SKM-1 (cell line): ENCODE measurements around the gene WFDC2.
"Not testable (repeated sequence)": the region's sequence is repeated elsewhere in the genome, so short reads cannot be mapped to it uniquely, and the experiment has no call there.

Experiments
- DNase-seq: peaks from one replicate; lab custom pipeline; 2025; ENCODE audit not compliant: unreplicated experiment; lab: John Stamatoyannopoulos, UW

Gene WFDC2

DNA sequence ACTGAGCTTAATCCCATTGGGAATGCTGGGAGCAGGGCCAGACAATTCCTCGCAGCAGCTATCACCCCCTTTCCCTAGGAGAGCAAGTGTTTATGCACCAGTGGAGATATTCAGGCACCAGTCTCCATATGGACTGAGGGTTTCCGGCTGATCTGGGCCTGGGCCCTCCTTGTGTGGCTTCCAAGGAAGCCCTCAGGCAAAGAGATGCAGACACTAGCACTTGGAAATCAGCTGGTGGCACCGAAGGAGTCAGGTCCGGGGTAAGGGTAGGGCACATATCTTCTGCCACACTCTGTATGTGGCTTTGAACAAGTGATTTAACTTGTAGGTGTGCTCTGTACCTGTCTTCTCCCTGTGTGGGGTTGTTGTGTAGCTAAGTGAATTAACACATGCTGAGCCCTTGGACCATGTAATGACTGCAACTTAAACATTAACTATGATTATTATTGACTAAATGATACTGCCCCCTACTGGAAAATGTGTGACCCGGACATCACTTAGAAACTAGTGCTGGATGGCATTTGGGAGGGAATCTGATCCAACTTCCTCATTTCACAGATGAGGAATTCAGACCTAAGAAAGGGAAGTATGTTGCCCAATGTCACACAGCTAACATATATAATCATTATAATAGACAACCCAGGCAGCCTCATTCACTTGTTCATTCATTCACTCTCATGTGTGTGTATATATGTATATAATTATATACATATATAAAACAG, 19.3 kb upstream of the WFDC2 start:
- DNase-seq = peak; percentile 82

DNA sequence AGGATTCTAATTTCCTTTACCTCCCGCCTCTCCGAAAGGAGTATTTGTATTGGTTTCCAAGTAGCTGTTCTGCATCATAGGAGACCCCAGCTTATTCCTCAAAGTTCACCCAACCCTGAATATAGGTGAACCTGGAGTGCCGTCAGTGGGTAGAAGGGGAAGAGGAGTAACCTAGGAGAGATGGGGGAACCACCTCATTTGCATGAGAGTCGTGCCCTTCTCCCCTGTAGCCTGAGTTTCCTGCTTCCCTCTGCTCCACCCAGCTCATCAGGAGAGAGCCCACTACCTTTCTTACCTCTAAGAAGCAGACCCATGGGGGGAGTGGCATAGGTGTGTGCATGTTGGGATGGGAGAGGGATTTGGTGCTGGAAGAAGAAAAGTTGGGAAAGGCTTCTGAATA, 17.3 kb upstream of the WFDC2 start:
- DNase-seq = no peak

DNA sequence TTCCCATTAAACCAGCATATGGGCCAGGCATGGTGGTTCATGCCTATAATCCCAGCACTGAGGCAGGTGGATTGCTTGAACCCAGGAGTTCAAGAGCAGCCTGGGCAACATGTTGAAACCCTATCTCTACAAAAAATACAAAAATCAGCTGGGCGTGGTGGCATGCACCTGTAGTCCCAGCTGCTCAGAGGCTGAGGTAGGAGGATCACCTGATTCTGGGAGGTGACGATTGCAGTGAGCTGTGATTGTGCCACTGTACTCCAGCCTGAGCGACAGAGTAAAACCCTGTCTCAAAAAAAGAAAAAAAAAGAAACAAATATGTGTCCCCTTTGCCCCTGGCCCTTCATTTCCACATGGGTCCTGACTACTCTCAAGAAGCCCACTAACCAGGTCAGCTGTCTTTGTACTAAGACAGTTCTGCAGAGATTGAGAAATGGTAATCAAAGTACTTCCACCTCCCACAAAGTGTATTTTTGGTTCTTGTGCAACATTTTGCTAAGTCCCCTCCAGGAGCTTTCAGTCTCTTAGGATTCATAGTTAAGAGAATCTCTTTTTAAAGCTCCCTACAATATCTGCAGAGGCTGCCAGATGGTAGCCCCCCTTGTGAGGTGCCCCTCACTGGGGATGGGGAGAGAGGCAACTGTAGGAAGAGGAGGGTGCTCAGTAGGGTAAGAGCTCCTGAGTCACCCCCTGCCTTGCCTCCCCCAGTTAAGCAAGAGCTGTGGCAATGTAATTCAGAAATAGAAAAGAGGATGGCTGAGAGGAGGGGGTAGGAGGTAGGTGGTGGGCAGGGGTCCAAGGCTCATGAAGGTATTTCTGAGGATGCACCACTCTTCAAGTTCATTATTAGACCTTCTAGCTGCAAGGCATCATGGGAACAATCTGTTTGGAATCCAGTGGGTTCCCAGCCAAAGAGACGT, 16.5 kb upstream of the WFDC2 start:
- DNase-seq = no peak

DNA sequence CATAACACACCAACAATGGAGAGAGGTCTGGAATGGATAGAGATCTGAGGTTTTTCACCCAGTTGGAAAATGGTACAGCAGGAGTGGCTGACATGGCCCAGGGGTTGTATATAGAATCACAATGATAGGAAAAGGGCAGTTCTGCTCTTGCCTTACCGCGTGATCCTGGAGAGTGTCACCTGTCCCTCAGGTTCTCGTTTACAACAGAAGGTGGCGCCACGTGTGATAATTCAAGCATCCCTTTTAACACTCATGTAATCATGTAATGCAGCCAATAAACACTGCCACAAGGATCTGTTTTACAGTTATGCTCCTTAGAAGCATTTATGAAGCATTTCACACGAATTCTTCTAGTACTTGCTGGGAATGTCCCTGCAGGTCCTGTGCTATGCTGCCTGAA, 12.9 kb upstream of the WFDC2 start:
- no peak for DNase-seq

DNA sequence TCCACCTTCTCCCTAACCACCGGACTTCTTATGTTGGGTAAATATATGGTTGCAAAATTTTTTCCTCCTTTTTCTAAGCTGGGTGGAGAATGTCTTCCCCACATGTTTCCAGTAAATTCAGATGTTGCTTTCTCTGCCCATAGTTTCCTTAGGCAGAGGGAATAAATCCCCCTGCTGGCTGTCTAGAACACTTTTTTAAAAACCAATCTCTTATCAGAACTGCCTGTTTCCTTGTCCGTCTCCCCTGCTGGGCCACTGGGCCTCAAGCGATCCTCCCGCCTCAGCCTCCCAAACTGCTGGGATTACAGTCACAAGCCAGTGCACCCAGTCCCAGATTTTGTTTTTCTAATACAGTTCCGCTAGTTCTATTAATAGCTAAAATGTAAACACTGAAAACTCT, 9.9 kb upstream of the WFDC2 start:
- DNase-seq = no peak

DNA sequence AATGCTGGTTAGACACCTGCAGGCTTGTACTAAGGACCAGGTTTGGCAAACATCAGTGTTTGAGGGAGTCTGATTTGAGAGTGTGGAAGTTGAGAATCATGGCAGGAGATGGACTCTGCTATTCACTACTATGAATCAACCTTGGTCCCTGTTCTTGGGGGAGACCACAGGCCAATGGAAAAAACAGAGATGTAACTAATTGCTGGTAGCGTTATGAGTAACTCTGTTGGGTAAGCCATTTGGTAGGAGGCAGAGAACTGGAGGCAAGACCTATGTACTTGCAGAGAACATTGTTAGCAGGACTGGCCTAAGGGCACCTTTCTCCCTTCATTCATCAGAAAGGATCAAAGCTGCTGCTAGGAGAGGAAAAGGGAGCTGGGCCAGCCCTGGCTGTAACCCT, 8.3 kb upstream of the WFDC2 start:
- DNase-seq = no peak

DNA sequence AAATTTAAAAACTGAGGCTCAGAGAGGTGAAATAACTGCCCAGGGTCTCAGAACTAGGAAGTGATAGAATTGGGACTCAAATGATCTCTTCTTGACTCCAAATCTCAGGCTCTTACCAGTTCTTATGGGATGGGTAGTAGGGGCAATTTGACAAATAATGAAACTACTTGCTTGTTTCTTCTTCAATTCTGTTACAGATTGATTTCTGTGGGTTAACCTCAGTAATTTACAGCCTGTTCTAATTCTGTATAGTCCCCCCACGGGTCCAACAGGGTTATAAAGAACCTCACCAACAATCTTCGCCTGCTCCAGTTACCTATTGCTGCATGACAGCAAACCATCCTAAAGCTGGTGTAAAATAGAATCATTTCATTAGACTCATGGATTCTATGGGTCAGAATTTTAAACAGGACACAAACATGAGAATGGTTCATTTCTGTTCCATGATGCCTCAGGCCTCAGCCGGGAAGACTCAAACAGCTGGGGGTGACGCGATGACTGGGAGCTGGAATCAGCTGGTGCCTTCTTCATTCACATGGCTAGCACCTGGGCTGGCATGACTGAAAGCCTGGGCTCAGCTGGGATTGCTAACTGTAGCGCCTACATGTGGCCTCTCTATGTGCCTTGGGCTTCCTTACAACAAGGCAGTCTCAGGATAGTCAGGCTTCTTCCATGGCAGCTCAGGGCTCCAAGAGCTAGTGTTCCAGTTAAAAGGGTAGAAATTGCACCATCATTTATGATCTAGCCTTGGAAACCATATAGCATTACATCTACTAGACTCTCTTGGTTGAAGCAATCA, 6.6 kb upstream of the WFDC2 start:
- DNase-seq = no peak

DNA sequence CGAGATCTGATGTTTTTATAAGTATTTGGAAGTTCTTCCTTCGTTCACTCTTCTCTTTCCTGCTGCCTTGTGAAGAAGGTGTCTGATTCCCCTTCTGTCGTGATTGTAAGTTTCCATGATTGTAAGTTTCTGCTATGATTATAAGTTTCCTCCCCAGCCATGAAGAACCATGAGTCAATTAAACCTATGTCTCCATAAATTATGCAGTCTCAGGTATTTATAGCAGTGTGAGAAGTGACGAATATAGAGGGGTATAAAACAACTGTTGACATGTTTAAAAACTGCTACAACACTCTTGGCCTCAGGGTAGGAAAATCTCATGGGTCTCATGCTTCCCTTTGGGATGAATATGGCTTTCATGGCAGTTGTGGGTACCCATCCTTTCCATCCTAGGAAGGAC, 5.8 kb upstream of the WFDC2 start:
- no peak for DNase-seq

DNA sequence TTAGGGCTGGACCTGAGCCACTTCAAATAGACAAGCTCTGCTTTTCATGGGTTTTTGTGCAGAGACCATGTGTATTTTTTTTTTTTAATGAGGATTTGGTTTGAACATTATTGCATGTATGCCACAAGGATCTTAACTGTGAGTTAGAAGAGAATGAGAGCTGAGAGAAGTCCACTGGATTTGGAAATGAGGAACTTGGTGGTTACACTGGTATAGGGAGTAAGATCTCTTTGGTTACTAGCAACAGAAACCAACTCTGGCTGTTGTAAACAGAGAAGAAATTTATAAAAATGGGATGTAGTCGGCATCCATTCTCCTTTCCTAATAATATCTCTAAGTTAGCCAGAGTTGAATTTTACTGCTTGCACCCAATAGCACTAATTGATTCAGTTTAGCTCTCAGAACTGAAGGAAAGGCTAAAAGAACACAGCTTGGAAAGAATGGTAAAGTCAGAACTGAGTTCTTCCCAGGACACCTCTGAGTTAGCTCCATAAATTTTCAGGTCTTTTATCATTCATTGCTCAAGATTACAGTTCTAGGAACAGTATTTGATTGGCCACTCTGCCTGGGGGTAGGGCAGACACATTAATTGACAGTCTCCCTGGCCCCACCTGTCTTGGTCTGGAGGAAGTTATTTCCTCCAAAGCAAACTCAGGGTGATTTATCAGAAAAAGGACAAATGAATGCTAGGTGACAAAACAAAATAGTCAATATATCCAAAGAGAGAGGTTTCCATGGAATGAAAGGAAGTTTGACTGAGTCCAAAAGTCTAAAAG, 3.9 kb upstream of the WFDC2 start:
- no peak for DNase-seq

DNA sequence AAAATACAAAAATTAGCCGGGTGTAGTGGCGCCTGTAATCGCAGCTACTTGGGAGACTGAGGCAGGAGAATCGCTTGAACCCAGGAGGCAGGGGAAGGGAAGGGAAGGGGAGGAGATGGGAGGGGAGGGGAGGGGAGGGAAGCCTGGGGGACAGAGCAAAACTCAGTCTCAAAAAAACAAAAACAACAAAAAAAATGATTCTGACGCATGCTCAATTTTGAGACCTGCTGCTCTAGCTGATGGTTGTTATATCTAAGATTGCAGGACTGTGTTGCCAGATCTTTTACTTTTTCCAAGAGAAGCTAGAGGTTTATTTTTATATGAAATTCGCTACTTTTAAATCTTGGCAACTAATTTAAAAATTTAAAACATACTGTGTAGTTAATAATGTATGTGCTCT, 2.4 kb upstream of the WFDC2 start:
- no peak for DNase-seq

DNA sequence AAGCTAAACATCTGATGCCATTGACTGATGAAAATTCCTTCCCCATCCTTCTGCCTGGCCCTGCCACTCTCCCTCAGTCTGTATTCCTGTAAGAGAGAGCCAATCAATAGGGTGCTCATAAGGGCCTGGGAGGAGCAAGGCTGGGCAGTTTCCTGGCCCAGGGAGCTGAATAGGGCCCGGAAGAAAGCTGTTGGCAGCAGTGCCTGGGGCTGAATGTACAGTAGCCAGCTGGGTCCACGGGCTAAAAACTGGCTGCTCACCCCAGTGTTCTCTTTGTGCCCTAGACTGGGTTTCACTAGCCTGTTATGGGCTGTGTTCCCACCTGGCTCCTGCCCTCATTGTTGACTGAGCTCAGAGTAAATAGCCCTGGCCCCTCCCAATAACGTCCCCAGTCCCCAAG, 1.7 kb upstream of the WFDC2 start:
- DNase-seq = no peak

DNA sequence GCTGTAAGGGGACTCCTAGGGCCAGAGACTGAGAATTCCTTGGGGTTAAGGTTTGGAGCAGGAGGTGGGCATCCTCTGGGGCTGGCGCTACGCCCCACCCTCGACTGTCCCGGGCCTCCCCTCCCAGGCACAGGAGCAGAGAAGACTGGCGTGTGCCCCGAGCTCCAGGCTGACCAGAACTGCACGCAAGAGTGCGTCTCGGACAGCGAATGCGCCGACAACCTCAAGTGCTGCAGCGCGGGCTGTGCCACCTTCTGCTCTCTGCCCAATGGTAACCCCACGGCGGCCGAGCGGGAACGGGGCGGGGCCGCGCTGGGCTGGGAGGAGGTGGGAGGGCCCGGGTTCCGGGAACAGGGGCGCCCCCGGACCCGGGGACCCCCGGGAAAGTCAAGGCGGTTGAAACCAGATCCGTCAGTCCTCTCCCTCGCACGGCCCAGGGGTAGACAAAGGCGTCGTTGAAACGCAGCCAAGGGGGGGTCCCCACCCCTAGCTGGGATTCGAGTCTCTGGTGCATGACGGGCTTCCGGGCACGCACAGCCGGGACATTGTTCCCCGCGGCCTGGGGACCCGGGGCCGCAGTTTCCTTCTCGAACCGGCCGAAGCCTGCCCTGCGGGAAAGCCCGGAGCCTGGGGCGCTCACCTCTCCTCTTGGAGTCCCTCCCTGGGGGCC, 844 bp downstream of the WFDC2 start:
- no peak for DNase-seq

DNA sequence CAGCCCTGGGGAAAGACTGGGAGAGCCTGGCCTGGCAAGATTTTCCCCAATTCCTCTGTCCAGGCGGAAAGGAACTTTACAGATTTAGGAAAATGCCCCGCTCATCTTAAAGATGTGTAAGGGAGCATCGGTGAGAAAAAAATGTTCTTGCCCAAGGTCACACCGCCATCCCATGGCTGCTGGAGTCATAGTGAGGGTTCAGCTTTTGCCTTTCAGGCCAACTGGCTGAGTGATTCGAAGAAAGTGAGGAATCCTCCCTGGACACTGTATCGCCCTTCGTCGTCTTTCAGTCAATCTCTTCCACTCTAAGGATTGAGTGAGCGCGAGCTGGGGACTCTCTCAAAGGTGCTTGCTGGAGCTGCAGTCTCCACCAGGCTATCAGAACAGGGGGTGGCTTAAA, 1.4 kb downstream of the WFDC2 start:
- no peak for DNase-seq

DNA sequence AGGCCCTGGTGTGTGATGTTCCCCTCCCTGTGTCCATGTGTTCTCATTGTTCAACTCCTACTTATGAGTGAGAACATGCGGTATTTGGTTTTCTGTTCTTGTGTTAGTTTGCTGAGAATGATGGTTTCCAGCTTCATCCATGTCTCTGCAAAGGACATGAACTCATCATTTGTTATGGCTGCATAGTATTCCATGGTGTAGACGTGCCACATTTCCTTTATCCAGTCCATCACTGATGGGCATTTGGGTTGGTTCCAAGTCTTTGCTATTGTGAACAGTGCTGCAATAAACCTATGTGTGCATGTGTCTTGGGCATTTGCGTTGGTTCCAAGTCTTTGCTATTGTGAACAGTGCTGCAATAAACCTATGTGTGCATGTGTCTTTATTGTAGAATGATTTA, 2.7 kb downstream of the WFDC2 start:
- DNase-seq = not testable (repeated sequence)

DNA sequence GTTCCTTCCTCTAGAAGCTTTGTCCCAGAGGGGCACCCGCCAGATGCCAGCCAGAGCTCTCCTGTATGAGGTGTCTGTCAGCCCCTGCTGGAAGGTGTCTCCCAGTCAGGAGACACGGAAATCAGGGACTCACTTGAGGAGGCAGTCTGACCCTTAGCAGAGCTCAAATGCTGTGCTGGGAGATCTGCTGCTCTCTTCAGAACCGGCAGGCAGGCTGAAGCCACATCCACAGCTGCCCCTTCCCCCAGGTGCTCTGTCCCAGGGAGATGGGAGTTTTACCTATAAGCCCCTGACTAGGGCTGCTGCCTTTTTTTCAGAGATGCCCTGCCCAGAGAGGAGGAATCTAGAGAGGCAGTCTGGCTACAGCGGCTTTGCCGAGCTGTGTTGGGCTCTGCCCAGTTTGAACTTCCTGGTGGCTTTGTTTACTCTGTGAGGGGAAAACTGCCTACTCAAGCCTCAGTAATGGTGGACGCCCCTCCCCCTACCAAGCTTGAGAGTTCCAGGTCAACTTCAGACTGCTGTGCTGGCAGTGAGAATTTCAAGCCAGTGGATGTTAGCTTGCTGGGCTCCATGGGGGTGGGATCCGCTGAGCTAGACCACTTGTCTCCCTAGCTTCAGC, 8.1 kb downstream of the WFDC2 start:
- not testable (repeated sequence) for DNase-seq

DNA sequence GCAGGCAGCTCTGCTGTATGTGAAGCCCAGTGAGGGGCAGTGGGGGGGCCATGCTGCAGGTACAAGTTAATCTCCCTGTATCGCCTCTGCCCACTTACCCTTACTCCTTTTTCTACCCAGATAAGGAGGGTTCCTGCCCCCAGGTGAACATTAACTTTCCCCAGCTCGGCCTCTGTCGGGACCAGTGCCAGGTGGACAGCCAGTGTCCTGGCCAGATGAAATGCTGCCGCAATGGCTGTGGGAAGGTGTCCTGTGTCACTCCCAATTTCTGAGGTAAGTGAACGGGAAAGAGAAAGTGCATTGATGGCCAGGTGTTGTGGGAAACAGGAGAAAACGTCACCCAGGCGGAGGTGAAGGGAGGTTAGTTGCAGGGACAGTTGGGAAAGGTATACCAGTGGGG, 10.3 kb downstream of the WFDC2 start:
- no peak for DNase-seq

DNA sequence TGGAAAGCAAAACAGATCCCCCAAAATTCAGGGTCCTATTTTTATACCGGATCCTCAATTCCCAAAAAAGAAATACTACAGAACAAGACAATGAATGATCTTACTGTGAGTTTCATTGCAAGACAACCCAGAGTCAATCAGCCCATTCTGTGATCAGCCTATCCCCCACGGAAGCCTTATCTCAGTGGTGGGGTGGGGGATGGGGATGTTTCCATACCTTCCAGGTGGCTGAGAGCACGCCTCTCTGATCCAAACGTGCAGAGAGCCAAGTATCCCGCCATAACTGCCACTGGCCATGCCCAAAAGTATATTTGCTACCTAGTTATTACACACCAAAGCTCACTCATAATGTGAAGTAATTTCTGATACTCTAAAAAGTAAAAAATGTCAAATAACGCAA, 15.1 kb downstream of the WFDC2 start:
- no peak for DNase-seq

DNA sequence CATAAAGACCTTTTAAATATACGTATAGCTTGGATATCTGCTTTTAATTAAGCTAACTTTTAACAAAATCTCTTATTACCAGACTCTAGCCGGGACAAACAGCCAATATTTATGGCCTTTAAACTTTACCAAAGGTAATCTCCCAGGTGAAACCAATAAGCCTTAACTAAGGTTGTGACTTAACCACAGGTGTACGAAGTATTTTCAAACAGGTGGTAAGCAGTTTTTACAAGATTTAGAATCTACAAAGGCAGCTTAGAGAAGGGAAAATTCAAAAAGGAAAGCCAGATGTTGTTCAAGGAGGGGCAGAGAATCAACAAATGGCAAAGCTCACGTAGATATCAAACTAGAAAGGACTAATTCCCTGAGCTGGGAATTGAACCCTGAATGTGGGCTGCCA, 15.8 kb downstream of the WFDC2 start:
- DNase-seq = no peak

DNA sequence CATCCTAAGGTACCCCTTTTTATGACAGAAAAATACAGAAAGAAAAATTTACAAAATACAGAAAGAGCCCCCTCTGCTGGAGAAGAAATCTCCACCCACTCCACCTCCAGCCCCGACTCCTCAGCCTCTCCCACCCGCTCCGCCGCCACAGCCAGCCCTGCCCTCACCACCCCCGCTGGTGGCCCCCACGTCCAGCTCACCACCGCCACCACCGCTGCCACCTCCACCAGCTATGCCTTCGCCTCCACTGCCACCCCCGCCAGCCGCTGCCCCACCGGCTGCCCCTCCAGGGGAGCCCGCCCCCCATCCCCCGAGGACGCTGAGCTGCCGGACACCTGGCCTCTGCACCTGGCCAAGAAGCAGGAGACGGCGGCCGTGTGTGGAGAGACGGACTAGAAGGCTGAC, 17.7 kb downstream of the WFDC2 start:
- no peak for DNase-seq

DNA sequence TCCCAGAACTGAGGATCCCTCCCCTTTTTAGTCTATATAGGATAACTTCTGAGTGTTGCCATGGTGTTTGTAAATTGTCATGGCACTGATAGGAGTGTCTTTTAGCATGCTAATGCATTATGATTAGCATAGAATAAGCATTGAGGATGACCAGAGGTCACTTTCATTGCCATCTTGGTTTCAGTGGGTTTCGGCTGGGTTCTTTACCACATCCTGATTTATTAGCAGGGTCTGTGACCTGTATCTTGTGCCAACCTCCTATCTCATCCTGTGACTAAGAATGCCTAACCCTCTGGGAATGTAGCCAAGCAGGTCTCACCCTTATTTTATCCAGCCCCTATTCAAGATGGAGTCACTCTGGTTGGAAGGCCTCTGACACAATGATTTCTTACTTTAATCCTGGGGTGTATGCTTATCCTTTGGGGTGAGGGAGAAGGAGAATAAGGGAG, 19.6 kb downstream of the WFDC2 start:
- DNase-seq = no peak
